CD4-positive, alpha-beta T cell (primary cell): ENCODE measurements around the gene CLDN5. TPM values are rescaled to one million over a fixed set of nuclear protein-coding genes. Genes with fewer than 3 reads are reported as not detected.

Experiments
- ATAC-seq: fragments of 200-7000 bp; cut with Tn5 transposase; one replicate; pipeline ENCODE4 v1.10.0; 2022; ENCODE audit warnings: mild to moderate bottlenecking; ENCODE audit not compliant: poor library complexity
- CTCF ChIA-PET: fragments of 350-600 bp; sonication (Branson Sonifier 250); formaldehyde crosslinking; loops from one replicate; lab custom pipeline; 2021; ENCODE audit warnings: antibody characterized with exemption, inconsistent platforms; lab: Charles Lee
- POLR2A ChIA-PET: fragments of 350-600 bp; sonication (Branson Sonifier 250); formaldehyde crosslinking; loops from one replicate; lab custom pipeline; 2021; ENCODE audit warnings: antibody characterized with exemption, inconsistent platforms; lab: Charles Lee
- DNase-seq, 14 experiments: peaks; one replicate each; pipeline ENCODE4 v3.0.0-alpha.2; 2013 to 2020; ENCODE audit warnings: mixed read lengths in 2 of 14
- H3K27ac ChIP-seq, 2 donors: one replicate each; pipeline versions ENCODE4 v1.5.1 to v1.7.0; 2013; ENCODE audit warnings: low read length in 2 of 2, low read depth in 1 of 2, mild to moderate bottlenecking in 1 of 2
- H3K27me3 ChIP-seq, 2 experiments: 1 replicate in 1 of 2; 2 replicates in 1 of 2; pipeline versions ENCODE4 v1.6.1 to v1.7.0; 2013; ENCODE audit warnings: low read length in 2 of 2, control low read depth in 1 of 2, mild to moderate bottlenecking in 1 of 2, moderate library complexity in 1 of 2; ENCODE audit not compliant: insufficient read depth in 2 of 2, control insufficient read depth in 1 of 2
- H3K36me3 ChIP-seq: one replicate; pipeline ENCODE4 v1.6.1; 2013; ENCODE audit warnings: low read length, control low read depth; ENCODE audit not compliant: insufficient read depth
- H3K4me1 ChIP-seq: one replicate; pipeline ENCODE4 v1.6.1; 2013; ENCODE audit warnings: low read length, control low read depth; ENCODE audit not compliant: insufficient read depth
- H3K4me3 ChIP-seq: one replicate; pipeline ENCODE4 v1.5.1; 2013; ENCODE audit warnings: mild to moderate bottlenecking, low read length, moderate library complexity
- H3K9me3 ChIP-seq, 2 experiments: 1 replicate in 1 of 2; 2 replicates in 1 of 2; pipeline versions ENCODE4 v1.6.1 to v1.7.0; 2013; ENCODE audit warnings: low read length in 2 of 2, mild to moderate bottlenecking in 2 of 2, control low read depth in 1 of 2, moderate library complexity in 1 of 2; ENCODE audit not compliant: control insufficient read depth in 1 of 2, insufficient read depth in 1 of 2
- H3K27ac Mint-ChIP-seq: one replicate; pipeline ENCODE4 v1.8.0; 2020; ENCODE audit warnings: mixed read lengths
- H3K27me3 Mint-ChIP-seq: one replicate; pipeline ENCODE4 v1.8.0; 2021; ENCODE audit warnings: mixed read lengths
- H3K36me3 Mint-ChIP-seq: one replicate; pipeline ENCODE4 v1.8.0; 2021; ENCODE audit warnings: low read depth, mixed read lengths
- H3K4me1 Mint-ChIP-seq: one replicate; pipeline ENCODE4 v1.8.0; 2021; ENCODE audit warnings: low read depth, mixed read lengths
- H3K4me3 Mint-ChIP-seq: one replicate; pipeline ENCODE4 v1.8.0; 2020; ENCODE audit warnings: mild to moderate bottlenecking, mixed read lengths
- H3K9me3 Mint-ChIP-seq: one replicate; pipeline ENCODE4 v1.8.0; 2020; ENCODE audit warnings: mixed read lengths
- intact Hi-C, 2 experiments: fragments of 100-400 bp; cut with DNase I in 1 of 2; cut with micrococcal nuclease in 1 of 2; formaldehyde crosslinking; loops; one replicate each; pipeline versions ENCODE4 v1.15.1 to v1.9.0; 2023 to 2025; cut with DNase I, micrococcal nuclease
- total RNA-seq, 174 experiments: library from RNA in 2 of 174; stranded (reverse) in 2 of 174; gene quantifications; one replicate each; pipeline ENCODE4 v1.2.3 and lab custom pipeline; 2021 to 2026
- TF ChIP-seq, protein P1 (sequence below): fragments of 200-600 bp; IDR thresholded peaks from one replicate; pipeline ENCODE4 v1.8.0; 2022; ENCODE audit warnings: antibody characterized with exemption, mild to moderate bottlenecking

CLDN5 gene
- total RNA-seq, 2 experiments from 2014 or later, result not detected

DNA sequence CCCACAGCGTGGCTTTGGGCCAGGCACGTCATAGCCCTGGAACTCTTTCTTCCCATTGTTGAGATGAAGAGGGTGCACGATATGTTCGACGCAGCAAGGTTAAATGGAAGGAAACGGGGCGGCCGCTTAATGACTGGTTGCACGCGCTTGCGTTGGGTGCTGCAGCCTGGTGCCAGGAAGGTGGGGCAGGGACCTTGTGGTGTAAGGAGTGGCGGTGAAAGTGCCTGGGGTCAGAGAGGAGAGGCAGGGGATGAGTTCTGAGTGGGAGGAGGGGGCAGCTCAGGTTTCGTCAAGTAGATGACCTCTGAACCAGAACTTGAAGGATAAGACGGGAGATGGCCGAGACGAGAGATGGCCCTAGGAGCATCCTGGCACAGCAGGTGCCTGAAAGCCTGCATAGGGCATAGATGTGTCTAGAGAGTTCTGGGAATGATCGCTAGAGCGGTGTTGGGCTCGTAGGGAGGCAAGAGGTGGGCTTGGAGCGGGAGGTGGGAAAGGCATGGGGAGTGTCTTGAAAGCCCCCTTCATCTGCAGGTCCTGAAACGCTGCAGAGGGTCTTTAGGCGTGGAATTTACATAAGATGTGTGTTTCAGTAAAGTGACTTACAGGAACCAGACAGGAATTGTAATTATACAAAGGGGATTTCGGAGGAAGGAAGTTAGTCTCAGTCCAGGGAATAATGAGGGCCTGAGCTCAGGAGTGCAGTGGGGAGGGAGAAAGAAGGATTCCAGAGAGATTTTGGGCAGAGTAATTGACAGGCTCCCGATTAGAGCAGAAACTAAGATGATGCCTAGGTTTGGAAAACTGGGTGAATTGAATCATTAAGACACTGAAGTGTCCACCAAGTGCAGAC, 43.2 kb upstream of the CLDN5 start:
- ChIA-PET CTCF (no interaction called here), POLR2A (interaction anchor here (0.6 kb wide), 1 partner anchor 28 kb away, joined by 4 read pairs; no protein-coding TSS in a partner anchor)
- H3K27me3 Mint-ChIP-seq, result no peaks in the 10 kb centered on the region
- H3K27me3 ChIP-seq, result peaks cover 0 to 3% of the 10 kb centered on the region in 2 experiments
- H3K4me3 Mint-ChIP-seq, result no peak overlapping the region
- ATAC-seq (no peak), DNase-seq (no peak)
- no peaks in the 10 kb centered on the region for H3K9me3 ChIP-seq
- H3K27ac Mint-ChIP-seq, result no peak overlapping the region
- H3K9me3 Mint-ChIP-seq, result no peaks in the 10 kb centered on the region
- H3K36me3 ChIP-seq, result no peaks in the 10 kb centered on the region
- no peaks in the 10 kb centered on the region for H3K4me1 ChIP-seq
- no peaks in the 10 kb centered on the region for H3K4me1 Mint-ChIP-seq
- H3K4me3 ChIP-seq, result no peak overlapping the region
- H3K36me3 Mint-ChIP-seq, result no peaks in the 10 kb centered on the region
- intact Hi-C loops, result no loop called here
- no peak overlapping the region for H3K27ac ChIP-seq
- TF ChIP-seq, protein P1, sequence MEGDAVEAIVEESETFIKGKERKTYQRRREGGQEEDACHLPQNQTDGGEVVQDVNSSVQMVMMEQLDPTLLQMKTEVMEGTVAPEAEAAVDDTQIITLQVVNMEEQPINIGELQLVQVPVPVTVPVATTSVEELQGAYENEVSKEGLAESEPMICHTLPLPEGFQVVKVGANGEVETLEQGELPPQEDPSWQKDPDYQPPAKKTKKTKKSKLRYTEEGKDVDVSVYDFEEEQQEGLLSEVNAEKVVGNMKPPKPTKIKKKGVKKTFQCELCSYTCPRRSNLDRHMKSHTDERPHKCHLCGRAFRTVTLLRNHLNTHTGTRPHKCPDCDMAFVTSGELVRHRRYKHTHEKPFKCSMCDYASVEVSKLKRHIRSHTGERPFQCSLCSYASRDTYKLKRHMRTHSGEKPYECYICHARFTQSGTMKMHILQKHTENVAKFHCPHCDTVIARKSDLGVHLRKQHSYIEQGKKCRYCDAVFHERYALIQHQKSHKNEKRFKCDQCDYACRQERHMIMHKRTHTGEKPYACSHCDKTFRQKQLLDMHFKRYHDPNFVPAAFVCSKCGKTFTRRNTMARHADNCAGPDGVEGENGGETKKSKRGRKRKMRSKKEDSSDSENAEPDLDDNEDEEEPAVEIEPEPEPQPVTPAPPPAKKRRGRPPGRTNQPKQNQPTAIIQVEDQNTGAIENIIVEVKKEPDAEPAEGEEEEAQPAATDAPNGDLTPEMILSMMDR, result no peak

DNA sequence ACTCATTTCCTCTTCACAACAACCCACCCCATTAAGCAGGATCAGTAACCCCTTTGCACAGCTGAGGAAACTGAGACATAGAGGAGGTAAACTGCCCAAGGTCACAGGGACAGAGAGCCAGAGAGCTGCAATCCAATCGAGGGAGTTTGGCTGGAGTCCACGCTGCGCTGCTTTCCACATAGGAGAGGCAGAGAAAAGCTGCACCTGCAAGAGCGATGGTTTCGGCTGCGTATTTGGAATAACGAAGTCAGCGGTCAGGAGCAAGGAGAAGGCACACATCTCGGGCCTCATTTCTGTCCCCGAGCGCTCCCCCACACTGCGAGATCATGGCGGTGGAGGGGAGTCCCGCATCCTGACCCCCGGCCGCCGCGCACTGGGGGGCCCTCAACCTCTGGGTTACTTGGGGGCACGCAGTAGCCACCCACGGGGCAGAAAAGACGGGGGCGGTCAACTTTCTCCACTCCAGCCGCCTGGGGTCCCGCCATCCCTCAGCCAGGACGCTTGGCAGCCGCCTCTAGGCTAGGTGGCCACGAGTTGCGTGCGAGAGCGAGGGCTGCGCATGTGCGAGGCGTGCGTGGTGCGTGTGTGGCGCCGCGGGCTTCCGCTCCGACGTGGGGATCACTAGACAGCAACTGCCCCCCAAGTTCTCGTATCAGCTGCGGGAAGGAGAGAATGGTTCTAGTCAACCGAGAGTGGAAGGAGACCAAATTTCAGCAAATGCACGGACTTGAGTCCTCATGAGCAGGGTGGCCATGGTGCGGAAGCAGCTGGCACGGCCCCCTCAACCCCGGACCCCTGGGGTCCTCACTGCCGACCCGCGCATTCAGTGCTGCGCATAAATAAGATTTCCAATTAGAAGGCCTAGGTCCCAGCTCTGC, 42.3 kb upstream of the CLDN5 start:
- Histone ChIP-seq H3K27ac (no peak overlapping the region), H3K27me3 (peaks cover 0 to 3% of the 10 kb centered on the region in 2 experiments), H3K36me3 (no peaks in the 10 kb centered on the region), H3K4me3 (no peak overlapping the region), H3K4me1 (no peaks in the 10 kb centered on the region), H3K9me3 (no peaks in the 10 kb centered on the region)
- CTCF ChIA-PET, result no interaction called here
- intact Hi-C loops, result no loop called here
- TF ChIP-seq, protein P1, result no peak
- H3K4me3 Mint-ChIP-seq, result no peak overlapping the region
- DNase-seq (no peak), ATAC-seq (no peak)
- H3K36me3 Mint-ChIP-seq, result no peaks in the 10 kb centered on the region
- POLR2A ChIA-PET, result no interaction called here
- H3K9me3 Mint-ChIP-seq, result no peaks in the 10 kb centered on the region
- H3K4me1 Mint-ChIP-seq, result no peaks in the 10 kb centered on the region
- no peaks in the 10 kb centered on the region for H3K27me3 Mint-ChIP-seq
- H3K27ac Mint-ChIP-seq, result no peak overlapping the region

DNA sequence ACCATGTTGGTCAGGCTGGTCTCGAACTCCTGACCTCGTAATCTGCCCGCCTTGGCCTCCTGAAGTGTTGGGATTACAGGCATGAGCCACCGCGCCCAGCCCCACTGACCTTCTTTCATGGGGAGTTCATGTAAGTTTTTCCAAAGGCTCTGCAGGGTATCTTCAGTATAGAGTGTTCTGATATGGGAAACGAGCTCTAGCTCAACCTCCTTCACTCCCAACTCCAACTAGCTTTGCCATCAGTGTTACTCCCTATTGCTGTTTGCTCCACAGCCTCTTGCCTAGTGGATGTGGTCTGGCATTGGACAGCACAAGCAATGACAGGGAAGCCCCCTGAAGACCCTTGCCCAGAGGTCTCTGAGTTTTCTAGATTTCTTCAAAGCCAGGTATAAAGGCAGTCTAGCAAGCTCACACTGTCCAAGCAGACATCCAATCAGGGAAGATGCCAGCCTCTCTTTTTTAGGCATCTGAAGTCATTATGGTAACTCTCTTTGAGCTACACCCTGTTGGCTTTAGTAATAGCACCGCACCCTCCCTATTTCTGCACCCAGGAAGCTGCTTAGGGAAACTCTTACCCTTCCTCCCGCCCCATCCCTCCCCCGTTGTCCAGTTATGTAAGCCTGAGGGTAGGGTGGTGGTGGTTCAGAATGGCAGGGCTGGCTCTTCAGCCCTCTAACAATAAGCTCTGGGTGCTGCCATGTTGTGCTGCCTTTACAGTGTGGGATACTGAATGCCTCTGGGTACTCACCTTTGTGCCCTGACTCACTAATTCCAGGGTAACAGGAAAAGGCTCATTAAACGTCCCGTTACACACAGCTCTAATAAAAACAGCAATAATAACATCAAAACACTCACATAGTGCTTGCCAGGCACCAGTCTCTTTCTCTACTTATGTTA, 41.4 kb upstream of the CLDN5 start:
- POLR2A ChIA-PET, result no interaction called here

More for the DNA sequence above, 41.4 kb upstream of the CLDN5 start:
- Mint-ChIP-seq H3K9me3 (no peaks in the 10 kb centered on the region), H3K36me3 (no peaks in the 10 kb centered on the region), H3K27ac (no peak overlapping the region), H3K27me3 (no peaks in the 10 kb centered on the region), H3K4me3 (no peak overlapping the region), H3K4me1 (no peaks in the 10 kb centered on the region)
- TF ChIP-seq, protein P1, result no peak
- no peaks in the 10 kb centered on the region for H3K4me1 ChIP-seq
- no peak for ATAC-seq
- peaks cover 0 to 3% of the 10 kb centered on the region in 2 experiments for H3K27me3 ChIP-seq
- no peak overlapping the region for H3K27ac ChIP-seq
- CTCF ChIA-PET, result no interaction called here
- no peak overlapping the region for H3K4me3 ChIP-seq
- intact Hi-C loops, result no loop called here
- H3K9me3 ChIP-seq, result no peaks in the 10 kb centered on the region
- no peak for DNase-seq
- no peaks in the 10 kb centered on the region for H3K36me3 ChIP-seq
